H9 (cell line): ENCODE results near the gene BMPER. TPM values are rescaled to one million over a fixed set of nuclear protein-coding genes. Genes with fewer than 3 reads are reported as not detected.

Experiments used
- DNase-seq: peaks from one replicate; pipeline ENCODE4 v3.0.0-alpha.2; 2017
- H2AFZ ChIP-seq: one replicate; pipeline ENCODE4 v1.6.1; 2013; ENCODE audit warnings: mild to moderate bottlenecking, low read length, control low read depth, moderate library complexity
- H2AK5ac ChIP-seq: 2 replicates; pipeline ENCODE4 v1.6.1; 2013; ENCODE audit warnings: low read length, control low read depth, mixed read lengths; ENCODE audit not compliant: insufficient read length
- H2BK120ac ChIP-seq: one replicate; pipeline ENCODE4 v1.6.1; 2013; ENCODE audit warnings: low read depth, mild to moderate bottlenecking, low read length, control low read depth, inconsistent platforms; ENCODE audit not compliant: poor library complexity, severe bottlenecking
- H2BK12ac ChIP-seq: 2 replicates; pipeline ENCODE4 v1.6.1; 2013; ENCODE audit warnings: low read length, control low read depth, mixed read lengths, low read depth; ENCODE audit not compliant: insufficient read length
- H2BK15ac ChIP-seq: 2 replicates; pipeline ENCODE4 v1.6.1; 2013; ENCODE audit warnings: low read depth, low read length, control low read depth
- H2BK20ac ChIP-seq: one replicate; pipeline ENCODE4 v1.6.1; 2013; ENCODE audit warnings: low read depth, mild to moderate bottlenecking, low read length, control low read depth, inconsistent platforms; ENCODE audit not compliant: poor library complexity, severe bottlenecking
- H2BK5ac ChIP-seq: 2 replicates; pipeline ENCODE4 v1.6.1; 2013; ENCODE audit warnings: low read length, control low read depth, mixed read lengths; ENCODE audit not compliant: insufficient read length
- H3K14ac ChIP-seq: 2 replicates; pipeline ENCODE4 v1.6.1; 2013; ENCODE audit warnings: low read length, control low read depth; ENCODE audit not compliant: insufficient read depth
- H3K18ac ChIP-seq: 2 replicates; pipeline ENCODE4 v1.6.1; 2013; ENCODE audit warnings: low read depth, mild to moderate bottlenecking, mixed read lengths, low read length, control low read depth; ENCODE audit not compliant: insufficient read length
- H3K23ac ChIP-seq: 2 replicates; pipeline ENCODE4 v1.6.1; 2013; ENCODE audit warnings: low read length, control low read depth, mixed read lengths, low read depth; ENCODE audit not compliant: insufficient read length
- H3K23me2 ChIP-seq: 2 replicates; pipeline ENCODE4 v1.6.1; 2013; ENCODE audit warnings: low read depth, mild to moderate bottlenecking, mixed read lengths, low read length, control low read depth; ENCODE audit not compliant: insufficient read length, poor library complexity, severe bottlenecking
- H3K27ac ChIP-seq: 2 replicates; pipeline ENCODE4 v1.5.1; 2013; ENCODE audit warnings: low read length, control low read depth, mixed read lengths, low read depth; ENCODE audit not compliant: insufficient read length
- H3K27me3 ChIP-seq: 2 replicates; pipeline ENCODE4 v1.6.1; 2013; ENCODE audit warnings: low read length, control low read depth, inconsistent platforms; ENCODE audit not compliant: insufficient read depth
- H3K4ac ChIP-seq: 2 replicates; pipeline ENCODE4 v1.6.1; 2013; ENCODE audit warnings: low read depth, mild to moderate bottlenecking, control low read depth, inconsistent platforms, low read length, moderate library complexity
- H3K4me1 ChIP-seq: 2 replicates; pipeline ENCODE4 v1.6.1; 2013; ENCODE audit warnings: low read length, control low read depth, inconsistent platforms; ENCODE audit not compliant: insufficient read depth
- H3K4me2 ChIP-seq: 2 replicates; pipeline ENCODE4 v1.6.1; 2013; ENCODE audit warnings: low read length, control low read depth, mixed read lengths; ENCODE audit not compliant: insufficient read length, insufficient read depth
- H3K56ac ChIP-seq: 2 replicates; pipeline ENCODE4 v1.6.1; 2013; ENCODE audit warnings: low read depth, mild to moderate bottlenecking, mixed read lengths, low read length, control low read depth; ENCODE audit not compliant: insufficient read length
- H3K79me1 ChIP-seq: 2 replicates; pipeline ENCODE4 v1.6.1; 2013; ENCODE audit warnings: low read depth, mild to moderate bottlenecking, moderate library complexity, low read length, control low read depth, inconsistent platforms; ENCODE audit not compliant: insufficient read depth, poor library complexity, severe bottlenecking
- H3K79me2 ChIP-seq: 2 replicates; pipeline ENCODE4 v1.6.1; 2013; ENCODE audit warnings: low read length, control low read depth, inconsistent platforms; ENCODE audit not compliant: insufficient read depth
- H3K9ac ChIP-seq: 2 replicates; pipeline ENCODE4 v1.6.1; 2013; ENCODE audit warnings: low read length, control low read depth, mixed read lengths; ENCODE audit not compliant: insufficient read length; ENCODE audit errors: extremely low read depth
- H3K9me3 ChIP-seq: one replicate; pipeline ENCODE4 v1.6.1; 2013; ENCODE audit warnings: low read depth, low read length, inconsistent platforms; ENCODE audit not compliant: control insufficient read depth
- H3T11ph ChIP-seq: one replicate; pipeline ENCODE4 v1.6.1; 2013; ENCODE audit warnings: mild to moderate bottlenecking, low read length, control low read depth, inconsistent platforms
- H4K20me1 ChIP-seq: one replicate; pipeline ENCODE4 v1.6.1; 2013; ENCODE audit not compliant: control insufficient read depth, insufficient read length, insufficient read depth
- H4K5ac ChIP-seq: 2 replicates; pipeline ENCODE4 v1.6.1; 2013; ENCODE audit warnings: low read depth, mild to moderate bottlenecking, mixed read lengths, low read length, control low read depth; ENCODE audit not compliant: insufficient read length
- H4K8ac ChIP-seq: replicated peaks from 2 replicates; pipeline ENCODE4 v1.6.1; 2013; ENCODE audit warnings: low read length, control low read depth, mixed read lengths, low read depth; ENCODE audit not compliant: insufficient read length
- H4K91ac ChIP-seq: 2 replicates; pipeline ENCODE4 v1.6.1; 2013; ENCODE audit warnings: low read depth, mild to moderate bottlenecking, moderate library complexity, mixed read lengths, low read length, control low read depth; ENCODE audit not compliant: insufficient read length
- H3K27ac Mint-ChIP-seq, 3 experiments: 2 replicates in 2 of 3; 3 replicates in 1 of 3; pipeline ENCODE4 v1.8.0; 2020 to 2021; ENCODE audit warnings: mixed read lengths in 3 of 3, mild to moderate bottlenecking in 1 of 3, moderate library complexity in 1 of 3
- H3K27me3 Mint-ChIP-seq: 2 replicates; pipeline ENCODE4 v1.8.0; 2021; ENCODE audit warnings: low read depth, mild to moderate bottlenecking, moderate library complexity, mixed read lengths
- H3K36me3 Mint-ChIP-seq, 3 experiments: 2 replicates in 2 of 3; 3 replicates in 1 of 3; pipeline ENCODE4 v1.8.0; 2020 to 2021; ENCODE audit warnings: low read depth in 3 of 3, mixed read lengths in 3 of 3; ENCODE audit not compliant: insufficient read depth in 1 of 3
- H3K4me1 Mint-ChIP-seq, 2 experiments: 2 replicates each; pipeline ENCODE4 v1.8.0; 2020; ENCODE audit warnings: mixed read lengths in 2 of 2
- H3K4me3 Mint-ChIP-seq, 2 experiments: 2 replicates in 1 of 2; 3 replicates in 1 of 2; pipeline ENCODE4 v1.8.0; 2020 to 2021; ENCODE audit warnings: mild to moderate bottlenecking in 2 of 2, mixed read lengths in 2 of 2, moderate library complexity in 1 of 2
- H3K9me3 Mint-ChIP-seq, 2 experiments: 2 replicates in 1 of 2; 3 replicates in 1 of 2; pipeline ENCODE4 v1.8.0; 2020; ENCODE audit warnings: mild to moderate bottlenecking in 2 of 2, mixed read lengths in 2 of 2, moderate library complexity in 1 of 2
- total RNA-seq: library from RNA; stranded (reverse); gene quantifications from 2 replicates; pipeline ENCODE4 v1.2.1, GENCODE V29; 2021
- TF ChIP-seq, protein P1 (sequence below): fragments of 200-600 bp; sonication (generic); conservative IDR thresholded peaks from 3 replicates; pipeline ENCODE4 v1.8.0; 2021; ENCODE audit warnings: antibody characterized with exemption, mild to moderate bottlenecking

Gene BMPER
- total RNA-seq, 1 experiment from 2014 or later, result 0.20 TPM

DNA sequence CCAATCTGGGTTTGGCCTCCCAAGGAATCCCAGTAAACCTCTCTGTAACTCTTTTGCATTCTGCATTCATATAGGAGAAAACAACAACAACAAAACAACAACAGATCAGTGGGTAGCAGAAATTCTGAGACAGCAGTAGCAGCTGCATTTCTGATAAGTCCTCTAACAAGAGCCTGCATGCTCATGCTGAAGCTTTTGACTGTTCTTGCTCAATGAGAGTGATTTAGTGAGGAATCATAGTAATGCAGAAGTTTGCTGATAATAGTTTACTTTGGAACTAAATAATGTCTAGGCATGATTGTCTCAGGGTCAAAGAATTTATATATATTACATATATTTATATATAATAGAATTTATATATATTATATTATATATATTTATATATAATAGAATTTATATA lies 35.2 kb downstream of the BMPER start:
- Histone ChIP-seq H2BK12ac (no peak overlapping the region), H2AK5ac (no peak overlapping the region), H3K9me3 (no peaks in the 10 kb centered on the region), H2BK5ac (no peak overlapping the region), H3K4ac (no peak overlapping the region), H3K23me2 (no peaks in the 10 kb centered on the region), H3K79me2 (no peaks in the 10 kb centered on the region), H4K91ac (no peak overlapping the region), H3K27ac (no peak overlapping the region), H3K4me2 (no peak overlapping the region), H3K9ac (no peak overlapping the region), H4K20me1 (no peaks in the 10 kb centered on the region), H3K23ac (no peak overlapping the region), H3K18ac (no peak overlapping the region), H2BK15ac (no peak overlapping the region), H3K14ac (no peak overlapping the region), H3K4me1 (no peaks in the 10 kb centered on the region), H3K27me3 (no peaks in the 10 kb centered on the region), H2BK20ac (no peak overlapping the region), H2AFZ (no peak overlapping the region), H4K5ac (no peak overlapping the region), H3T11ph (no peak overlapping the region), H3K79me1 (no peaks in the 10 kb centered on the region), H3K56ac (no peak overlapping the region), H2BK120ac (no peak overlapping the region), H4K8ac (no peak overlapping the region)
- Mint-ChIP-seq H3K27me3 (peaks cover 7% of the 10 kb centered on the region), H3K27ac (no peak overlapping the region), H3K4me3 (no peak overlapping the region), H3K9me3 (no peaks in the 10 kb centered on the region), H3K4me1 (peaks cover 3 to 4% of the 10 kb centered on the region in 2 experiments; a peak in 3 of 4 replicates), H3K36me3 (no peaks in the 10 kb centered on the region)
- DNase-seq, result no peak
- TF ChIP-seq, protein P1, sequence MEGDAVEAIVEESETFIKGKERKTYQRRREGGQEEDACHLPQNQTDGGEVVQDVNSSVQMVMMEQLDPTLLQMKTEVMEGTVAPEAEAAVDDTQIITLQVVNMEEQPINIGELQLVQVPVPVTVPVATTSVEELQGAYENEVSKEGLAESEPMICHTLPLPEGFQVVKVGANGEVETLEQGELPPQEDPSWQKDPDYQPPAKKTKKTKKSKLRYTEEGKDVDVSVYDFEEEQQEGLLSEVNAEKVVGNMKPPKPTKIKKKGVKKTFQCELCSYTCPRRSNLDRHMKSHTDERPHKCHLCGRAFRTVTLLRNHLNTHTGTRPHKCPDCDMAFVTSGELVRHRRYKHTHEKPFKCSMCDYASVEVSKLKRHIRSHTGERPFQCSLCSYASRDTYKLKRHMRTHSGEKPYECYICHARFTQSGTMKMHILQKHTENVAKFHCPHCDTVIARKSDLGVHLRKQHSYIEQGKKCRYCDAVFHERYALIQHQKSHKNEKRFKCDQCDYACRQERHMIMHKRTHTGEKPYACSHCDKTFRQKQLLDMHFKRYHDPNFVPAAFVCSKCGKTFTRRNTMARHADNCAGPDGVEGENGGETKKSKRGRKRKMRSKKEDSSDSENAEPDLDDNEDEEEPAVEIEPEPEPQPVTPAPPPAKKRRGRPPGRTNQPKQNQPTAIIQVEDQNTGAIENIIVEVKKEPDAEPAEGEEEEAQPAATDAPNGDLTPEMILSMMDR, result no peak
